MM.1S (cell line): ENCODE measurements around the gene SLC13A4.

Experiments used
- CTCF ChIP-seq: fragments of 300-600 bp; sonication (generic); IDR thresholded peaks from 2 replicates; pipeline ENCODE4 v1.5.1; 2016; ENCODE audit warnings: antibody characterized with exemption, low read length, mixed read lengths
- EZH2 ChIP-seq: fragments of 300-600 bp; sonication (generic); optimal IDR thresholded peaks from 2 replicates; pipeline ENCODE3; 2017; ENCODE audit warnings: low read depth, mild to moderate bottlenecking, antibody characterized with exemption, low read length, mixed read lengths
- EZH2phosphoT487 ChIP-seq: fragments of 300-600 bp; sonication (generic); IDR thresholded peaks from 2 replicates; pipeline ENCODE4 v1.6.1; 2018; ENCODE audit warnings: antibody characterized with exemption, low read length

DNA sequence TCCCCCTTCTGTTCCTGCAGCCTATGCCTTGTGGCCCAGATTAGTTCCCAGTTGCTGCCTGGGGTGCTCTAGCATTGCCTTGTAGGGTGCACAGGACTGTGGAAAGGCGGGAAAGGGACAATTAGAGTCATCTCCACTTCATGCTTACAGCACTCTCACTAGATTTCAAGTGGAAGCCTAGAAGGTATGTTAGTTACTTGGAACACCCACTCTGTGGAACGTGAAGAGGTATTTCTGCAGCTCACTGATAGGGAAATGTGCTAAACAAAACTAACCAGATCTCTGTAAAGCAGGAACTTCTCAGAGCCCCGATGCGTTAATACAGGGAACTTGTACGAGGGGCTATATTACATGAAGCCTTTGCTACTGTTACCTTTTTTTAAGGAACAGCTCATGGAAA lies 46.2 kb downstream of the SLC13A4 start:
- TF ChIP-seq EZH2 = no peak
- no peak for TF ChIP-seq CTCF
- TF ChIP-seq EZH2phosphoT487 = no peak
